ENCODE results near the gene CYTH1. TPM values are rescaled to one million over a fixed set of nuclear protein-coding genes. Genes with fewer than 3 reads are reported as not detected.

CYTH1 gene
- total and polyA plus RNA-seq, 2 donors (not counting 1 experiment from before 2014, with no cell fraction given) = 255 to 353 TPM

DNA sequence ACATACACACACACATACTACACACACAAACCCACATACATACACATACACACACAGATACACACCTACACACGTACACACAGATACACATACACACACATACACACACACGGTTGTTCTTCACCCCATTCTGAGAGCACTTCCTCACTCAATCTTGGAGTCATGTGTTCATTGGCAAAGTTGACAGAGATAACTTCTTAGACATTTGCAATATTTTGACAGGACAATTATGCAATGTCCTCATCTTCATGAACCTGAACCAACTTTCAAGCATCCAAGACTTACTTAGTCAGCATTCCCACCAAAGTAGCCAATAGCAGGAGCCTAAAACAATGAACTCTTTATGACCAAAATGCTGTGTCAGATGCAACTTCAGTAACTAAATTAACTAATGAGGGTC lies 127.7 kb downstream of the CYTH1 start:
- CTCF ChIA-PET = no interaction called here

DNA sequence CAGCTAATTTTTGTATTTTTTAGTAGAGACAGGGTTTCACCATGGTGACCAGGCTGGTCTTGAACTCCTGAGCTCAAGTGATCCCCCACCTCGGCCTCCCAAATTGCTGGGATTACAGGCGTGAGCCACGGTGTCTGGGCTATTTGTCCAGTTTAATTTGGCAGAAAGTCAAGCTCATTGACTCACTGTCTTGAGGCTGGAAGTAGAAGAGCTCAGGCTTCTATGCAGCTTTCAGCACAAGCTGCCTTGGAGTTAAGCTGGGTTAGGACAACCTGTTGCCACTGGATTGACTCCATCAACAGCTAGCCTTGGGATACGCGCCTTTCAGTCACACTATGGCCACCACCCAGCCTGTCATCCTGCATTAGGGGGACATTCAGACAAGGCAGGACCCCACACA lies 128.7 kb downstream of the CYTH1 start:
- POLR2A ChIA-PET = no interaction called here
- ATAC-seq (ENCODE audit: low read depth) = no peak

More for the DNA sequence above, 127.7 kb downstream of the CYTH1 start:
- Mint-ChIP-seq H3K9me3 (ENCODE audit: insufficient read depth) (no peaks in the 10 kb centered on the region), H3K4me3 (no peak overlapping the region), H3K27me3 (no peaks in the 10 kb centered on the region), H3K4me1 (no peaks in the 10 kb centered on the region), H3K27ac (no peak overlapping the region)
- no peaks in the 10 kb centered on the region for H3K36me3 ChIP-seq (replicated peaks in 1 of 2; ENCODE audit: control extremely low read depth in 1 of 2, control insufficient read depth in 1 of 2, extremely low read depth in 1 of 2, insufficient read depth in 2 of 2, low read length in 1 of 2)
- intact Hi-C loops (cut with micrococcal nuclease) = no loop called here
- no peak overlapping the region for H3K9ac ChIP-seq (ENCODE audit: low read length)
- H2AFZ ChIP-seq (ENCODE audit: insufficient read depth, low read depth, low read length, poor library complexity, severe bottlenecking) = no peak overlapping the region
- POLR2A ChIA-PET = no interaction called here
- no peaks in the 10 kb centered on the region for H3K79me2 ChIP-seq (ENCODE audit: control insufficient read depth, insufficient read depth, low read length)
- DNase-seq (no peak), ATAC-seq (ENCODE audit: low read depth) (no peak)
- H3K4me1 ChIP-seq (ENCODE audit: control insufficient read depth in 2 of 2, insufficient read depth in 2 of 2, low read length in 2 of 2) = no peaks in the 10 kb centered on the region
- no peaks in the 10 kb centered on the region for H3K27me3 ChIP-seq (replicated peaks in 1 of 4; ENCODE audit: control extremely low read depth in 1 of 4, control insufficient read depth in 3 of 4, insufficient read depth in 4 of 4, low read length in 3 of 4)
- H3K4me3 ChIP-seq (ENCODE audit: control extremely low read depth in 1 of 5, extremely low read depth in 1 of 5, insufficient read depth in 1 of 5, low read depth in 2 of 5, low read length in 4 of 5) = no peak overlapping the region
- WGBS (ENCODE audit: insufficient coverage) = 88% methylated on average over 1 of the region's 2 CpGs
- H3K27ac ChIP-seq (ENCODE audit: low read length in 2 of 2) = no peak overlapping the region
- H4K20me1 ChIP-seq (ENCODE audit: control insufficient read depth, insufficient read depth, low read length, poor library complexity, severe bottlenecking) = no peaks in the 10 kb centered on the region
- H3K4me2 ChIP-seq (replicated peaks; ENCODE audit: low read depth, low read length, poor library complexity, severe bottlenecking) = no peak overlapping the region
- no peaks in the 10 kb centered on the region for H3K9me3 ChIP-seq (ENCODE audit: control extremely low read depth in 1 of 3, control insufficient read depth in 2 of 3, insufficient read depth in 1 of 3, low read length in 2 of 3)
- TF ChIP-seq, protein P1, sequence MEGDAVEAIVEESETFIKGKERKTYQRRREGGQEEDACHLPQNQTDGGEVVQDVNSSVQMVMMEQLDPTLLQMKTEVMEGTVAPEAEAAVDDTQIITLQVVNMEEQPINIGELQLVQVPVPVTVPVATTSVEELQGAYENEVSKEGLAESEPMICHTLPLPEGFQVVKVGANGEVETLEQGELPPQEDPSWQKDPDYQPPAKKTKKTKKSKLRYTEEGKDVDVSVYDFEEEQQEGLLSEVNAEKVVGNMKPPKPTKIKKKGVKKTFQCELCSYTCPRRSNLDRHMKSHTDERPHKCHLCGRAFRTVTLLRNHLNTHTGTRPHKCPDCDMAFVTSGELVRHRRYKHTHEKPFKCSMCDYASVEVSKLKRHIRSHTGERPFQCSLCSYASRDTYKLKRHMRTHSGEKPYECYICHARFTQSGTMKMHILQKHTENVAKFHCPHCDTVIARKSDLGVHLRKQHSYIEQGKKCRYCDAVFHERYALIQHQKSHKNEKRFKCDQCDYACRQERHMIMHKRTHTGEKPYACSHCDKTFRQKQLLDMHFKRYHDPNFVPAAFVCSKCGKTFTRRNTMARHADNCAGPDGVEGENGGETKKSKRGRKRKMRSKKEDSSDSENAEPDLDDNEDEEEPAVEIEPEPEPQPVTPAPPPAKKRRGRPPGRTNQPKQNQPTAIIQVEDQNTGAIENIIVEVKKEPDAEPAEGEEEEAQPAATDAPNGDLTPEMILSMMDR (IDR thresholded peaks at IDR 0.05) = no peak
- TF ChIP-seq EZH2 (IDR thresholded peaks at IDR 0.05; ENCODE audit: borderline replicate concordance, insufficient read depth, low read depth, low read length, poor library complexity, severe bottlenecking) = no peak

More for the DNA sequence above, 128.7 kb downstream of the CYTH1 start:
- Mint-ChIP-seq H3K27ac (no peak overlapping the region), H3K4me1 (no peaks in the 10 kb centered on the region), H3K9me3 (ENCODE audit: insufficient read depth) (no peaks in the 10 kb centered on the region), H3K4me3 (no peak overlapping the region), H3K27me3 (no peaks in the 10 kb centered on the region)
- Histone ChIP-seq H3K79me2 (ENCODE audit: control insufficient read depth, insufficient read depth, low read length) (no peaks in the 10 kb centered on the region), H2AFZ (ENCODE audit: insufficient read depth, low read depth, low read length, poor library complexity, severe bottlenecking) (no peak overlapping the region), H3K4me1 (ENCODE audit: control insufficient read depth in 2 of 2, insufficient read depth in 2 of 2, low read length in 2 of 2) (no peaks in the 10 kb centered on the region), H3K27me3 (replicated peaks in 1 of 4; ENCODE audit: control extremely low read depth in 1 of 4, control insufficient read depth in 3 of 4, insufficient read depth in 4 of 4, low read length in 3 of 4) (no peaks in the 10 kb centered on the region), H4K20me1 (ENCODE audit: control insufficient read depth, insufficient read depth, low read length, poor library complexity, severe bottlenecking) (no peaks in the 10 kb centered on the region), H3K9ac (ENCODE audit: low read length) (no peak overlapping the region), H3K36me3 (replicated peaks in 1 of 2; ENCODE audit: control extremely low read depth in 1 of 2, control insufficient read depth in 1 of 2, extremely low read depth in 1 of 2, insufficient read depth in 2 of 2, low read length in 1 of 2) (no peaks in the 10 kb centered on the region), H3K27ac (ENCODE audit: low read length in 2 of 2) (no peak overlapping the region), H3K4me3 (ENCODE audit: control extremely low read depth in 1 of 5, extremely low read depth in 1 of 5, insufficient read depth in 1 of 5, low read depth in 2 of 5, low read length in 4 of 5) (no peak overlapping the region), H3K9me3 (ENCODE audit: control extremely low read depth in 1 of 3, control insufficient read depth in 2 of 3, insufficient read depth in 1 of 3, low read length in 2 of 3) (peaks cover 0 to 7% (median 4%) of the 10 kb centered on the region in 3 donors), H3K4me2 (replicated peaks; ENCODE audit: low read depth, low read length, poor library complexity, severe bottlenecking) (no peak overlapping the region)
- TF ChIP-seq, protein P1 (IDR thresholded peaks at IDR 0.05) = no peak
- no peak for TF ChIP-seq EZH2 (IDR thresholded peaks at IDR 0.05; ENCODE audit: borderline replicate concordance, insufficient read depth, low read depth, low read length, poor library complexity, severe bottlenecking)
- DNase-seq = no peak
- intact Hi-C loops (cut with micrococcal nuclease) = no loop called here
- CTCF ChIA-PET = no interaction called here
- WGBS (ENCODE audit: insufficient coverage) = 86% methylated on average over 5 of the region's 5 CpGs

Data from B cell (primary cell).